Omental fat pad (tissue), 4 donors: ENCODE measurements around the gene TEKT4. TPM values are rescaled to one million over a fixed set of nuclear protein-coding genes. Genes with fewer than 3 reads are reported as not detected.
"Not testable (repeated sequence)": the region's sequence is repeated elsewhere in the genome, so short reads cannot be mapped to it uniquely, and the experiment has no call there.

Experiments used
- ATAC-seq: fragments of 150-250 bp; one replicate; pipeline ENCODE4 v1.9.1; 2016; ENCODE audit warnings: mild to moderate bottlenecking, moderate library complexity; ENCODE audit not compliant: low FRiP score
- DNase-seq: peaks from one replicate; pipeline ENCODE4 v3.0.0-alpha.2; 2019; ENCODE audit warnings: low spot score
- CTCF ChIP-seq, 3 donors: fragments of 450-650 bp; IDR thresholded peaks; one replicate each; pipeline ENCODE4 v1.5.1; 2016 to 2017; ENCODE audit warnings: antibody characterized with exemption in 3 of 3, mild to moderate bottlenecking in 3 of 3, moderate library complexity in 2 of 3
- total RNA-seq, 4 donors: library from RNA; depleted of rRNA; stranded (reverse); fragments of >200 nt; gene quantifications; one replicate each; pipeline ENCODE4 v1.1.0, GENCODE V29; 2016

Gene TEKT4
- total RNA-seq, 4 donors from 2014 or later = not detected

DNA sequence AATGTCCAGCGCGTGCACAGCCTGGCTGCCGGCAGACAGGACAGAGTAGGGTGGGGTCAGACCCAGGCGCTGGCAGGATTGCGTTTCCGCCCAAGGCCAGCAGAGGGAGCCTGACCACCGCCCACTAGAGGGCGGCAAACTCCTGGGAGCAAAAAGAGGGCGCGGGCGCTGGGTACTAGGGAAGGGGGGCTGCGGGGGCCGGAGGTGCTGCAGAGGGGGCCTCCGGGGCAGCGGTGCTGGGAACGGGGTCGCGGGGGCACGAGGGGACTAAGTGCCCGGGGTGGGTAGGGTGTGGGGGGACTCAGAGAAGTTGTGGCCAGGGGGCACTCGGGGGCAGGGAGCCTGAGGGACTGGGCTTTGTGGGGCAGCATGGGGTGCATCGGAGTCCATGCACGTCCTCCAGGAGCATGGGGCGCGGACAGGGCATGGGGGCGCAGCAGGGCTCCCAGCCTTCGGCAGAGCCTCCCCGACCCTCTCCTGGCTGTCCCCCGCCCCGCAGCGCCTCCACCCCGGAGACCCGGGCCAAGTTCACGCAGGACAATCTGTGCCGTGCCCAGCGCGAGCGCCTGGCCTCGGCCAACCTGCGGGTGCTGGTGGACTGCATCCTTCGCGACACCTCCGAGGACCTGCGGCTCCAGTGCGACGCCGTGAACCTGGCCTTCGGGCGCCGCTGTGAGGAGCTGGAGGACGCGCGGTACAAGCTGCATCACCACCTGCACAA lies 3.2 kb downstream of the TEKT4 start:
- ATAC-seq (no peak), DNase-seq (no peak)
- no peak for TF ChIP-seq CTCF (IDR thresholded peaks at IDR 0.05)

DNA sequence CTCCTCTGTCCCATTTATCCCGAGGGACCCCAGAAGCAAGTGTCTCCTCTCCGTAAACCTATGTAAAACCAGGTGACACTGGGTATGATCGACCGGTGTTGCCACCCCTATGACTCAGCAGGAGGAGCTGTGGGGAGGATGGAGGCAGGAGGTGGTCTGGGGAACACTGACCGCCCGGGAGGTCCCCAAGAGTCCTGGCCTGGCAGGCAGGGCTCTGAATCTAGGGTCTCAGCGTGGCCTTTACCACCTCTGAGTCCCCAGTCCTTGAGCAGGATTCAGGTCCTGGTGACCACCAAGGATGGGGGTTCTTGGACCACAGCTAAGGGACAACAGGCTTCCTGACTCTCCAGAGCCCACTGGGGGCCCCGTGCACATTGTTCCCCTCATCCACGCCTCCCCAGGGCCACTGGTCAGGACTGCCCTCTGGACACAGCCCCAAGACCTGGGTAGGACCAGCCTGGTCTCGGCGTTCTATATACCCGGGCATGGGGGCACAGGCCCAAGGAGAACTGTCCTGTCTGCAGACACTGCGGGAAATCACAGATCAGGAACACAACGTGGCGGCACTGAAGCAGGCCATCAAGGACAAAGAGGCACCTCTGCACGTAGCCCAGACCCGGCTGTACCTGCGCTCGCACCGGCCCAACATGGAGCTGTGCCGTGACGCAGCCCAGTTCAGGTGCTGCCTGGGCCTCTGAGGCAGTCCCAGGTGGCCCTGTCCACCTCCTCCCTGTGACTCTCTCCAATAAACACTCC lies 4.0 kb downstream of the TEKT4 start:
- no peak for TF ChIP-seq CTCF (IDR thresholded peaks at IDR 0.05)
- no peak for ATAC-seq
- no peak for DNase-seq

GRCh38 chr2:94875820-94876522 lies 4.7 kb downstream of the TEKT4 start:
- ATAC-seq (no peak), DNase-seq (no peak)
- TF ChIP-seq CTCF (IDR thresholded peaks at IDR 0.05) = no peak

- DNase-seq = no peak
- no peak for ATAC-seq
- TF ChIP-seq CTCF (IDR thresholded peaks at IDR 0.05) = no peak
Measured at GRCh38 chr2:94876523-94876863, 5.3 kb downstream of the TEKT4 start.

DNA sequence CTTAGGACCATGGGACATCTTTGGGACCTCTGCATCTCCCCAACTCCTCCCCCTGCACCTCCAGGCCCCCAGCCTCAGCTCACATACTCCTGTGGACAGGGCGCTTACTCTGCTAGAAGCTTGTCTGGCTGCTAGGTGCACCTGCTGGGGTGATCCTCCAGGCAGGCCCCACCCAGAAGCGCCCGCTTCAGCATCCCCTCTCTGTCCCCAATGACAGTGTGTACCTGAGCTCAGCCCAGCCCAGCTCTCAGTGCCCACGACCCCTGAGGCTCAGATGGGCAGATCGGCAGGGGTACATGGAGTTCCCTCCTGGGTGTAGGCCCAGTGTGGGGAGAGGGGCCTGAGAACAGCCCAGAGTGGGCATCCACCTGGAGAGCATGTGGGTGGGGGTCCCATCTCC lies 5.9 kb downstream of the TEKT4 start:
- TF ChIP-seq CTCF (IDR thresholded peaks at IDR 0.05) = no peak
- DNase-seq (no peak), ATAC-seq (no peak)

GRCh38 chr2:94878575-94878974 lies 7.3 kb downstream of the TEKT4 start:
- not testable (repeated sequence) for DNase-seq

GRCh38 chr2:94879314-94879981 lies 8.2 kb downstream of the TEKT4 start:
- no peak for DNase-seq
- ATAC-seq = no peak
- TF ChIP-seq CTCF (IDR thresholded peaks at IDR 0.05) = no peak

More at GRCh38 chr2:94878575-94878974, 7.3 kb downstream of the TEKT4 start:
- not testable (repeated sequence) for ATAC-seq
